Mucosa of rectum (tissue), 2 donors: ENCODE data around the gene XYLT1.

ENCODE experiments used
- H3K27ac ChIP-seq, 2 donors: one replicate each; pipeline ENCODE4 v1.7.0; 2013; ENCODE audit warnings: inconsistent platforms in 2 of 2, low read depth in 2 of 2, low read length in 2 of 2
- H3K27me3 ChIP-seq, 2 donors: one replicate each; pipeline ENCODE4 v1.7.0; 2013; ENCODE audit warnings: low read length in 2 of 2; ENCODE audit not compliant: control insufficient read depth in 2 of 2, insufficient read depth in 2 of 2
- H3K36me3 ChIP-seq, 2 donors: one replicate each; pipeline ENCODE4 v1.7.0; 2013; ENCODE audit warnings: low read length in 2 of 2; ENCODE audit not compliant: control insufficient read depth in 2 of 2, insufficient read depth in 2 of 2
- H3K4me1 ChIP-seq, 2 donors: one replicate each; pipeline ENCODE4 v1.7.0; 2013; ENCODE audit warnings: low read length in 2 of 2, mild to moderate bottlenecking in 1 of 2; ENCODE audit not compliant: control insufficient read depth in 2 of 2, insufficient read depth in 2 of 2
- H3K4me3 ChIP-seq, 2 donors: one replicate each; pipeline ENCODE4 v1.7.0; 2013; ENCODE audit warnings: low read length in 2 of 2
- H3K9ac ChIP-seq, 2 donors: one replicate each; pipeline ENCODE4 v1.7.0; 2013; ENCODE audit warnings: low read length in 2 of 2, low read depth in 1 of 2, mild to moderate bottlenecking in 1 of 2
- H3K9me3 ChIP-seq, 2 donors: one replicate each; pipeline ENCODE4 v1.7.0; 2013; ENCODE audit warnings: low read length in 2 of 2; ENCODE audit not compliant: control insufficient read depth in 2 of 2
- donor health status: healthy.
- donor health status: Normal muscosa, but diverticular disease.

XYLT1 gene

GRCh38 chr16:17353561-17353960 lies 117.2 kb downstream of the XYLT1 start:
- Histone ChIP-seq H3K4me3 (no peak overlapping the region), H3K9ac (no peak overlapping the region), H3K4me1 (peaks cover 8 to 15% of the 10 kb centered on the region in 2 donors), H3K27me3 (no peaks in the 10 kb centered on the region), H3K27ac (no peak overlapping the region), H3K9me3 (no peaks in the 10 kb centered on the region), H3K36me3 (peaks cover 0 to 3% of the 10 kb centered on the region in 2 donors)

DNA sequence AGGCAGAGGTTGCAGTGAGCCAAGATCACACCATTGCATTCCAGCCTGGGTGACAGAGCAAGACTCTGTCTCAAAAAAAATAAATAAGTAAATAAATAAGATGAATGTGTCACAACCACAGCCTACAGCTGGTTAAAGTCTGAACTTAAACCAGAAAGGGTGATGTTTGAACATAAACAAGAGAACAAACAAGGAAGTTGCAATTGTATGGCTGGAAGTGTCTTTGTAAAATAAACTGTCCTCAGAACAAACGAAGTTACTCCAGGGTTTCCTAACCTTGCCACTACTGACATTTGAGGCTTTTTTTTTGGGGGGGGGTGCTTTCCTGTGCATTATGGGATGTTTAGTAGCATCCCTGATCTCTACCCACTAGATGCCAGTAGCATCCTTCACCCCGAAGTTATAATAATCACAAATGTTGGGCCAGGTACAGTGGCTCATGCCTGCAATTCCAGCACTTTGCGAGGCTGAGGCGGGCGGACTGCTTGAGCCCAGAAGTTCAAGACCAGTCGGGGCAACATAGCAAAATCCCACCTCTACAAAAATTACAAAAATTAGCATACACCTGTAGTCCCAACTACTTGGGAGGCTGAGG lies 119.2 kb downstream of the XYLT1 start:
- no peak overlapping the region for H3K9ac ChIP-seq
- H3K27ac ChIP-seq: no peak overlapping the region
- no peaks in the 10 kb centered on the region for H3K9me3 ChIP-seq
- no peak overlapping the region for H3K4me3 ChIP-seq
- peaks cover 21 to 25% of the 10 kb centered on the region in 2 donors for H3K4me1 ChIP-seq
- no peaks in the 10 kb centered on the region for H3K27me3 ChIP-seq
- H3K36me3 ChIP-seq: peaks cover 0 to 3% of the 10 kb centered on the region in 2 donors

DNA sequence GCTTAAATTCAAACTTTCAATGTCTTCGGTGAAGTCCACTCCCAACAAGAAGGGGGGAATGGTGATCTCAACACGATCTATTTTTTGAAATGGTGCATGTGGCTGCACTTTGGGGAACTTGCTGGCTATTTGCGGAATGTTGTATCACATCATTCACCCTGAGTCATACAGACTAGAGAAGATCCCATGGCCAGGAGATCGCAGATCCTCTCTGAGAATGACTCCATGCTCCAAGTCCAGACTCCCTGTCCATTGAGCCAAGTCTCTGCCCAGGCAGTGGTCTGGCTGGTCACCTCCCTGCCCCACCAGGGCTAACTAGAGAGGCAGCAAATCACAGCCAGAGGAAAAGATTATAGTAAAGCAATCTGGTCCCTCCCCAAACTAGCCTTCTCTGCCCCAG lies 120.6 kb downstream of the XYLT1 start:
- Histone ChIP-seq H3K4me1 (peaks cover 24 to 28% of the 10 kb centered on the region in 2 donors), H3K4me3 (no peak overlapping the region), H3K9ac (no peak overlapping the region), H3K27me3 (no peaks in the 10 kb centered on the region), H3K36me3 (peaks cover 0 to 3% of the 10 kb centered on the region in 2 donors), H3K27ac (peak overlapping the region; percentile 4 to 27), H3K9me3 (no peaks in the 10 kb centered on the region)

GRCh38 chr16:17348826-17349225 lies 121.9 kb downstream of the XYLT1 start:
- H3K9me3 ChIP-seq: no peaks in the 10 kb centered on the region
- H3K4me3 ChIP-seq: no peak overlapping the region
- H3K9ac ChIP-seq: no peak overlapping the region
- H3K4me1 ChIP-seq: peaks cover 24 to 28% of the 10 kb centered on the region in 2 donors
- H3K36me3 ChIP-seq: no peaks in the 10 kb centered on the region
- no peaks in the 10 kb centered on the region for H3K27me3 ChIP-seq
- no peak overlapping the region for H3K27ac ChIP-seq

- peak overlapping the region; percentile 87 to 88 for H3K27ac ChIP-seq
- H3K9me3 ChIP-seq: no peaks in the 10 kb centered on the region
- H3K4me1 ChIP-seq: peaks cover 28% of the 10 kb centered on the region in 2 donors
- no peak overlapping the region for H3K9ac ChIP-seq
- H3K36me3 ChIP-seq: no peaks in the 10 kb centered on the region
- no peaks in the 10 kb centered on the region for H3K27me3 ChIP-seq
- H3K4me3 ChIP-seq: no peak overlapping the region
Observed at GRCh38 chr16:17348042-17348783, 122.5 kb downstream of the XYLT1 start.

DNA sequence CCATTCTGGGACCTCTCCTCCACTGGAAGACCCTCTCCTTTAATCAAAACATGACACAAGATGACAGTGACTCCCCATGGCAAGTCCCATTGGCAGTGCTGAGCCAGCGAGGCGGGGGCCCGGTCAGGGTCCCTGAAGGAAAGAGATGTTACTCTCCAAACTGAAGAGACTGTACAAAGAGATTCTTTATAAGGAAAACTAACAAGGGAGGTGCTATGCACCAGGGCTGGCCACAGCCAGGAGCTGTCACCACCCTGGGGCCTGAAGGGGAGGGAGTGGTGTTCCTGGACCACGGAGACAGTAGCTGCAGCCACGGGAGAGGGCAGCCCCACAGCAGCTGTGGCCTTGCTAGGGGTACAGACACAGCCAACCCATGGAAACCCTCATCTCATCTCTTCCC lies 123.1 kb downstream of the XYLT1 start:
- peaks cover 28% of the 10 kb centered on the region in 2 donors for H3K4me1 ChIP-seq
- peak overlapping the region; percentile 87 to 88 for H3K27ac ChIP-seq
- H3K36me3 ChIP-seq: no peaks in the 10 kb centered on the region
- peak overlapping the region in 1 of 2 donors; percentile 67 for H3K9ac ChIP-seq
- no peaks in the 10 kb centered on the region for H3K27me3 ChIP-seq
- H3K4me3 ChIP-seq: no peak overlapping the region
- no peaks in the 10 kb centered on the region for H3K9me3 ChIP-seq

GRCh38 chr16:17346621-17347569 lies 123.9 kb downstream of the XYLT1 start:
- Histone ChIP-seq H3K9me3 (no peaks in the 10 kb centered on the region), H3K27ac (peak overlapping the region; percentile 87 to 88), H3K36me3 (no peaks in the 10 kb centered on the region), H3K4me1 (peaks cover 28 to 32% of the 10 kb centered on the region in 2 donors), H3K9ac (peak overlapping the region; percentile 58 to 67), H3K4me3 (peak overlapping the region; percentile 45 to 46), H3K27me3 (no peaks in the 10 kb centered on the region)

- H3K27me3 ChIP-seq: no peaks in the 10 kb centered on the region
- H3K36me3 ChIP-seq: no peaks in the 10 kb centered on the region
- H3K27ac ChIP-seq: peak overlapping the region in 1 of 2 donors; percentile 40
- no peaks in the 10 kb centered on the region for H3K9me3 ChIP-seq
- no peak overlapping the region for H3K9ac ChIP-seq
- H3K4me3 ChIP-seq: no peak overlapping the region
- H3K4me1 ChIP-seq: peaks cover 25 to 47% of the 10 kb centered on the region in 2 donors
Observed at GRCh38 chr16:17345043-17345442, 125.7 kb downstream of the XYLT1 start.

DNA sequence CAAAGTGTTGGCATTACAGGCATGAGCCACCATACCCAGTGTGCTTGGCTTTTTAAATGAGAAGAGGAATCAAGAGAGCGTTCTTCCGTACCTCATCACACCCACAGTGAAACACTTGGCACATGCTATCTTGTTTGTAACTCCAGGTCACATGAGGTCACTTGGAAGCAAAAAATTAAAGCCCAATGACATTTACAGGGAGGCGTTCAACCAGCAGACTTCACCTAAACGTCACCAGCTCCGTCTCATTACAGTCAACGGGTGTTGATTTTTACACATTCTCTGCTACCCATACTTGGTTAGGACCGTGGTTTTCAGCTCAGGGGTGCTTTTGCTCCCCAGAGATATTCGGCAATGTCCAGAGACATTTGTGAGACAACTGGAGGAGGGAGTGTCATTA lies 127.0 kb downstream of the XYLT1 start:
- no peak overlapping the region for H3K4me3 ChIP-seq
- no peaks in the 10 kb centered on the region for H3K27me3 ChIP-seq
- peaks cover 25 to 47% of the 10 kb centered on the region in 2 donors for H3K4me1 ChIP-seq
- no peak overlapping the region for H3K27ac ChIP-seq
- H3K36me3 ChIP-seq: no peaks in the 10 kb centered on the region
- no peak overlapping the region for H3K9ac ChIP-seq
- H3K9me3 ChIP-seq: no peaks in the 10 kb centered on the region

DNA sequence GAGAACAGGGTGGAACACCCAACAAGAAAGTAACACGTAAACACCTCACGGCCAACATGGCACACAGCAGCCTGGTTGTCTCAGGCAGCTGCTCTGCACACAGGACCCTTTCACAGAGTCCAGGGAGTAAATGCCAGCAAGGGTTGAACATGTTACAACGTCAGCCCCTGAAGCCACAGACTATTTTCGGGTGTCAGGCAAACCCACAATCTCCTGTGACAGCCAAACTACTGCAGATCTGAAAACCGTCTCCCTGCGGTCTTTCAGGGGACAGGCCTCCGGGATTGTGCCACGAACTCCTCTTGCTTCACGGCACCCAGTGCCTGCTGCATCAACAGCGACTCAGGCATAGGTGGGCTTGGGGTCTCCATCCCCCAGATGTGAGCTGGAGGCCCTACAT lies 127.7 kb downstream of the XYLT1 start:
- H3K9me3 ChIP-seq: no peaks in the 10 kb centered on the region
- no peaks in the 10 kb centered on the region for H3K36me3 ChIP-seq
- no peak overlapping the region for H3K9ac ChIP-seq
- H3K4me3 ChIP-seq: no peak overlapping the region
- H3K27me3 ChIP-seq: no peaks in the 10 kb centered on the region
- H3K27ac ChIP-seq: peak overlapping the region in 1 of 2 donors; percentile 3
- peaks cover 24 to 44% of the 10 kb centered on the region in 2 donors for H3K4me1 ChIP-seq
